HG03575 (cell line): ENCODE results near the gene GDPD5.

Experiments
- ATAC-seq: cut with Tn5 transposase; IDR thresholded peaks from one replicate; pipeline ENCODE4 v1.9.1; 2021; ENCODE audit not compliant: unreplicated experiment, insufficient number of reproducible peaks, low FRiP score; ENCODE audit errors: extremely low read depth

GDPD5 gene

GRCh38 chr11:75465701-75466531, 59.8 kb downstream of the GDPD5 start:
- no peak for ATAC-seq

- no peak for ATAC-seq
These were observed 62.5 kb downstream of the GDPD5 start for GRCh38 chr11:75463106-75463774.

GRCh38 chr11:75462117-75462653, 63.6 kb downstream of the GDPD5 start:
- no peak for ATAC-seq

DNA sequence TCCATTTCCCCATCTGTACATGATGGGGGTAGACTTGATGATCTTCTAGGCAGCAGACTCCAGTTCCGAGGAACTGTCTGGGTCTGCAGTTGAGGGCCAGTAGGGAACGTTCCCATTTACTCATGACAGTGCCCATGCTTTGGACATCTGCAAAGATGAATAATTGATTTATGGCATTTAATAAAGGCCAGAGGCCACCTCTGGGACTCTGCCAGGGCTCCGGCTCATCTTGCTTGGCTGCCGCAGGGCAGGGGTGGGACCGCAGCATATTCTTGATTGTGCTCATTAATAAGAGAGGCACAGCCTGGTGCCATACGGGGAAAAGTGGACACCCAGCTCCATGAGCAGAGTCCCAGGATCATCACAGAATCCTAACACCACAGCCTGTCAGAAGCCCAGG, 64.6 kb downstream of the GDPD5 start:
- no peak for ATAC-seq

- ATAC-seq = no peak
These were observed 69.1 kb downstream of the GDPD5 start for GRCh38 chr11:75456596-75457183.

GRCh38 chr11:75454987-75455386, 70.8 kb downstream of the GDPD5 start:
- ATAC-seq = no peak

DNA sequence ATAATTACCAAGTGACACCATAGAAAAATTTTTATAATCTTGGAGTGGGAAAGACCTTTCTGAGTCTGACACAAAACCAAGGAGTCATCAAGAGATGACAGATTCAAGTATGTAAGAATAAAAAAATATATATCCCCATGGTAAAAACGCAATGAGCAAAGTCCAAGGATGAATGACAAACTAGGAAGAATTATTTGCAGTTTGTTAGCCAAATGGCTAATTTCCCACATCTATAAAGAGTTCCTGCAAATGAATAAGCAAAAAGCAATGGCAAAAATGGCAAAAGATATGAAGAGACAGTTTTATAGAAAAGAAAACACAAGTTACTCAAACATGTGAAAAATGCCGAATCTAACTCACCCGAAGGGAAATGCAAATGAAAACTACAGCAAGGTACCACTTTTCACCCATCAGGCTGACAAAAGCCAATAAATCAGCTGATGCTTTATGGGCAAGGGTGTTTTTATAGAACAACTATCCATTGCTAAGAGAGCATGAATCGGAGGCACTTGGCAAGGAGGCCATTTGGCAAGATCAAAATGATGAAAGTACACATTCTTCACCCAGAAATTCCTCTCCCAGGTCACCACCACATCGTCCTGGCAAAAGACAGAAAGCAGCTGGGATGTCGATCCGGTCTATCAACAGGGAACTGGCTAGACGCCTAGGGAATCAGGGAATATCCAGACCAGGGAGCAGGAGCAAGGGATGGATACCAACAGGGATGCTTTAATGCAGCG, 71.7 kb downstream of the GDPD5 start:
- no peak for ATAC-seq

DNA sequence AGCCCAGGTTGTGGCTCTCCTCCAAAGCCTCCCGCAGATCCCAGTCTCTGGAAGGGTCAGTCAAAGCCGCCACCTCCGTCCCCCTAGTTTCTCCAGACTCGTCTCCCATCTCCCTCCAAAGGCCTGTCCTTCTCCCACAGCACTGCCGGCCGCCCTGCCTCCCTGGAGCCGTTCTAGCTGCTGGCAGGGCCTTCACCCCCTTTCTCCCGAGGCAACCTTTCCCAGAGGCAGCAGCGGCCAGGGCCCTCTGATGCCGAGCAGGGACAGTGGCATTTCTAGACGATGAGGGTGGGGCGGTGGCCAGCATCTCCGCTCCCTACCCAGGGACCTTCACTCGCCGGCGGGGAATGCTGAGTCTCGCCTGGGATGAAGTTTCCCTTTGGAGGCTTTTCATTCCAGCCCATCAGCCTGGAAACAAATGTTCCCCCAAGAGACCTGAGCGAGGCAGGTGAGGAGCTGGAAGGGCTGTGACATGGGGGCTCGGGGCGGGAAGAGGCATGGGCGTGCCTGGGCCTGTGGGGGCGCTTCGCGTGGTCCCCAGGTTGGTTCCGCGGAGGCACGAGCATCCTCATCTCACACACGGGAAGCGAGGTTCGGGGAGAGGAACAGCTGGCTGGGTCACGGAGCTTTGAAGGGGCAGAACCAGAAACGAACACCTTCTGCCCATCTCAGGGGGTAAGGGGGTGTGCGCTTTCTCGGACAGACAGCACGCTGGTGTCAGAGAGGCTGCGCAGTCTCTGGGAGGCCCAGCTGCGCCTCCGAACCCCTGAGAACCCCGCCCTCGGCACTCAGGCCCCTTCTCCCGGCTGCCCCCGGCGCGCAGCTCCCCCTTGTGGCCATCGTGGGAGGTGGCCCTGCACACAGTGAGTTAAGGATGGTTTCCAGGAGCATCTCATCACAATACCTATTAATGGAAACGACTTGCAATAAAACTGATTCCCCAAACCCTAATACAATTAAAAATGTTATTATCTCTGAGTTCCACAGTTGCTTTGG, 74.6 kb downstream of the GDPD5 start:
- no peak for ATAC-seq

DNA sequence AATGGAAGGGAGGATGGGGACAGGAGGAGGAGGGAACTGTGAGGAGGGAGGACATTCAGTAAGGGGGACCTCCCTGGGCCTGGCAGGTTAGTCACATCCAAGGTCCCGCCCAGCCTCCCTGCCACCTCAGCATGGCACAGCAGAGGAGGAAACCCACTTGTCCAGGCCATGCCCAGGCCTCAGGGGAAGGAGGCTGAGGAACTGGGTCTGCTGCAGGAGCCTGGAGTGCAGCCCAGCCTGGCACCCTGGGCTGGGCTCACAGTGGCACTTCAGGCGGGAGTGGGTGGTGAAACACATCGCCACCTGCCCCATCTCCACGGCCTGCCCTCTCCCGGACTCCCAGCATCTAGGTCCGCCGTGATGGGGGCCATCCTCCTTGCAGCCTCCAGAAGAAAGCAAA, 75.5 kb downstream of the GDPD5 start:
- no peak for ATAC-seq

DNA sequence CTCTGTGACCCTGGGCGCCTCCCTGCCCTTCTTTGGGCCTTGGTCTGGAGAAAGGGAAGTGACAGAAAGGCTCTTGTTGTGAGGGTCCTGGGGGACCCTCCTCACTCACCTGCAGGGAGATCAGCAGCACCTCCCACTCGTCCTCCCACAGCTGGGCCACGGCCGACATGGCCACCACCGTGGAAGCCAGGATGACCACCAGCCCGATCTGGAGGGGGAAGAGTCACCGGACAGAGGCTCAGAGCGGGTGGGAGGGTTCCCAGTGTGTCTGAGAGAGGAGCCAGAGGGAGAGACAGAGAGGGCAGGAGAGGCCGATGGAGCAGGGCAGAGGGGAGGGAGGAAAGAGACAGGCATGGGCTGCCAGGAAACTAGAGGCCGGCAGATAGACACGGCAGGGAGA, 76.0 kb downstream of the GDPD5 start:
- ATAC-seq = no peak

DNA sequence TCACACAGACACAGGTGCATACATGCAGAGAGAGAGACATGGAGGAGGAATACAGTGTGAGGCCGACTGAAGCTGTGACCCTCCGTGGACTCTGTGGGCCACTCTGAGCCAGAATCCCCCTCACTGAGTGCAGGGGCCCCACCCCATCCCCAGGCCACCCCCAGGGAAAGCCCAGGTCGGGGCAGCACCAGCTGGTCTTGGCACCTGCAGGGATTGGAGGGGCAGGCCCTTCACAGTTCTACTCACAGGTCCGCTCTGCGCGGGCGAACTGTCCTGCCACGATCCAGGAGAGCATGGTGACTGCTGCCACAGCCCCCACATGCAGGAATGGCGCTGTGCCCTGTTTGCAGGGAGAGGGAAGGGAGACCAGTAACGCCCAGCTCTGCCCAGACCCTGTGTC, 76.5 kb downstream of the GDPD5 start:
- ATAC-seq = no peak

- no peak for ATAC-seq
These were observed 78.3 kb downstream of the GDPD5 start for GRCh38 chr11:75447415-75447814.

GRCh38 chr11:75445315-75445953, 80.3 kb downstream of the GDPD5 start:
- ATAC-seq = no peak

GRCh38 chr11:75443043-75443442, 82.7 kb downstream of the GDPD5 start:
- ATAC-seq = no peak

DNA sequence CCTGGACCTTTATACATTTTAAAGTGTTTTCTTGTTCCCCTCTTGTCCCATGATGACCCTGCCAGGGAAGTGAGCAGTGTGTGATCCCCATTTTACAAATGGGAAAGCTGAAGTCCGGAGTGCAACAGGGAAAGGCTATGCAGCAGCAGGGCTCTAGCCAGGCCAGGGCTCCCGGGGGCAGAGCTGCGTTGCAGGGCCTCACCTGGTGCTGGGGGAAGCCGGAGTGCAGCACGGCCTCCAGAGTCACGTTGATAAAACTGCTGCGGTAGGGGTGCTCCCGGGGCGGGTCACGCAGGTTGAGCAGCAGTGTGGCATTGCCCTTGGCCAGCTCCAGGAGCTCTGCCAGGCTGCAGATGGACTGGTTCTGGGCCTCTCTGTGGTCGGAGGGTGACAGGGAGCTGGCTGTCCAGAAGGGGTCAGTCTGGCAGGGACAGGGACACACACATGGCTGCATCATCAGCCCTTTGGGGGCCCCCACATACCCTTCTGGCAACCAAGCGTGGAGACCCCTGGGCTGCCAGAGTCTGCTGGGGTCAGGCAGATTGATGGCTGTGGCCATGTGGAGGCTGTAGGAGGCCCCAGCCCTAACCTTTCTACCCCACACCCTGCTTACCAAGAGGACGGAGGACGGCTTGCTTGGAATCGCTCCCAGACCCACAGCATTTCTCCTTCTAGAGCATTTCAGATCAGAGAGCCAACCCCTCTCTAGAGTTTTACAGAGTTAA, 83.4 kb downstream of the GDPD5 start:
- no peak for ATAC-seq

DNA sequence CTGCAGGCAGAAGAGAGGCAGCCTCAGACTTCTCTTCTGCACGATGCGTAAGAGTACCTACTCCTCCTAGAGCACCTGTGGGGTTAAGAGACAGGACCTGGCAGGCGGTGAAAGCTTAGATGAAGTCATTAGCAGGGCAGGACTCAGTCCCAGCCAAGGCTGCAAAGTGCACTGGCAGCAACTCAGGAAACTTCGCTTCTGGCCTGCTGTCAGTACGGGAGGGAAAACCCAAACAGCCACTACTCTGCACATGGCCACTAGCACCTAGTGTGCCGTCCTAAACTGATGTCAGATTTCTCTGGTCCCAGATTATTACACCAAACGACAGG, 84.0 kb downstream of the GDPD5 start:
- ATAC-seq = no peak
